Stimulated activated CD8-positive, alpha-beta memory T cell treated with anti-CD3 and anti-CD28 coated beads, Interleukin-2, amount 100 ng/mL, for 1 hour (primary cell): ENCODE results near the gene CXXC1.
"Not testable (repeated sequence)": the region's sequence is repeated elsewhere in the genome, so short reads cannot be mapped to it uniquely, and the experiment has no call there.

Experiments
- DNase-seq, 2 donors: peaks; one replicate each; pipeline ENCODE4 v3.0.0-alpha.2; 2020; ENCODE audit warnings: low read depth in 2 of 2

The CXXC1 gene

DNA sequence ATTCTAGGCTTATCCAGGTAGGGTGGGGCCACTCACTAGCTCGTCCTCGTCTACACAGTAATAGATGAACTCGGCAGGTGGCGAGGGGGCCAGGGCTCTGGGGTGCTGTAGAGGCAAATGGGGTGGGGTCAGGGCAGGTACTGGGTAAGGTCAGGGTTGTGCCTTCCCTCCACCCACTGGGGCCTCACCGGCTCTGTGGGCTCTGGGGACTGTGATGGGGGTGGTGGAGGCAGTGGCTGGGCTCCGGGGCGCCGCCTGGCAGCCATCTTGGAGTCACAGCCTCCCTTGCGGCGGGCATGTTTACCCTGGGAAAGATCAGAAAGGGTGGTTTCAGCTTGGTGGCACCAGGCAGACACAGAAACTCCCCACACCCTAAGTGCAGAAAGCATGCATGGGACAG, 12.6 kb downstream of the CXXC1 start:
- no peak for DNase-seq

DNA sequence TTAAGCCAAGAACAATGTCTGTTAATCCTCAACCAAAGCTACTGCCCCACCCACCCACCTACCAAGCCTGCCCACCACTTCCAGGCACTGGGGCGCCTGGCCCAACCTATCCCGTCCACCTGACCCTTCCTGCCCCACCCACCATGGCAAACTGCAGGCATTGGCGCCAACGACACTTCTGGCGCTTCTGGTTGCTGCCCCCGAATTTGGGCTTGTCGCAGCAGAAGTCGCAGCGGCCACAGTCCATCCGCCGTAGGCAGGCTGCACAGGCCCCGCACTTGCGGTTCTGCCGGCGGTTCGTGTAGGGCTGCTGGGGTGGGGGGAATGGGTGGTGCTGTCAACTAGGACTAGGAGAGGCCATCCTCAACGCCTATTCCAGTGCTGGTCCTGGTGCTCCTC, 13.4 kb downstream of the CXXC1 start:
- DNase-seq: no peak

DNA sequence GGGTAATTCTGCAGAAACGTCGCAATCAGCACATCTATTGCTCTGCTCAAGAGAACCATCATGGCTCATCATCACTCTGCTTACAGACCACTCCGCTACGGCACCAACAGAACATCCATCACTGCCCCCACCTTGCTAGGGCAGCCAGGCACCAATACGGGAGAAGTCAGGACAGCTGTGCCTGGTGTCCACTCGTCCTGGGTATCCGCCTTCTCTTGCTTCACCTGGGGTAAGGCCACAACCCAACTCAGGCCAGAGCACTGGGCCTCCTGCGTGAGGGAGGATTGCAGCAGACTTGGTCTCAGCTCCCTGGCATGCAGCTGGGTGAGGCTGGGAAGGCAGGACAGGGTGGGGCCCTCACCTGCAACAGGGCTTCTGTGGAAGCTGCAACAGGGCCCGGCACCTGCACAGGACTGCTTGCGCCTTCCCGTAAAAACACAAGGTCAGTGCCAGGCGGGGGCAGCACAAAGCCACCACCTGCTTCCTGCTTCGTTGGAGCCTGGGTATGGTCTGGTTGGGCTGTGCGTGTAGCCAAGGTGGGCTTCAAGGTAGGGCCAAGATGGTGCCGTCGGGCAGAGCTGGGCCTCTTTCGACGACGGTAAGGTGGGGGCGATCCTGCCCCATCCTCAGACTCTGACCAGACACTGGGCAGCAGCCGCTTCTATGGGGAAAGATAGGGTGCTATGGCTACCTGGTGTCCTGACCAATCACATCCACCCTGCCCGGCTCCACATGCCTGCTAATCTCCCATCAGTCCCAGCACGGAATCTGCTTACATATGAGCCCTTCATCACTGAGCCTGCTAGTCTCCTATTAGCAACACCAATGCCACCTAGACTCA, 14.1 kb downstream of the CXXC1 start:
- DNase-seq: no peak

DNA sequence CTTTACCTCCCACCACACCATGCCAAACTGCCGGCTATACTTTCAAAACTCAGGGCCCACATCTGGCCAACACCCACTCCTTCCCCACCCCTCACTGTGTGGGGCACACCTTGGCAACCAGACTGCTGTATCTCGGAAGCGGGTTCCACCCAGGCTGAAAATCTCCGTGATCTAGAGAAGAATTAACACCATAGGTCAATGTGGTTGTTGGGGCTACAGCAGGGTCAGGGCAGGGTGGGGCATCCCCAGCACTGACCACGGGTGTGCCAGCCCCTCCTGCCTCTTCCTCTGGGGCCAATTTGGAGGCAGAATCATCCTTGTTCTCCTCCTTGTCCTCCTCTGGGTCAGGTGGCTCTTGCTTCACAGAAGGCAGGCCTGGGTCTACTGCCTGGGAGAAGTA, 14.9 kb downstream of the CXXC1 start:
- no peak for DNase-seq

DNA sequence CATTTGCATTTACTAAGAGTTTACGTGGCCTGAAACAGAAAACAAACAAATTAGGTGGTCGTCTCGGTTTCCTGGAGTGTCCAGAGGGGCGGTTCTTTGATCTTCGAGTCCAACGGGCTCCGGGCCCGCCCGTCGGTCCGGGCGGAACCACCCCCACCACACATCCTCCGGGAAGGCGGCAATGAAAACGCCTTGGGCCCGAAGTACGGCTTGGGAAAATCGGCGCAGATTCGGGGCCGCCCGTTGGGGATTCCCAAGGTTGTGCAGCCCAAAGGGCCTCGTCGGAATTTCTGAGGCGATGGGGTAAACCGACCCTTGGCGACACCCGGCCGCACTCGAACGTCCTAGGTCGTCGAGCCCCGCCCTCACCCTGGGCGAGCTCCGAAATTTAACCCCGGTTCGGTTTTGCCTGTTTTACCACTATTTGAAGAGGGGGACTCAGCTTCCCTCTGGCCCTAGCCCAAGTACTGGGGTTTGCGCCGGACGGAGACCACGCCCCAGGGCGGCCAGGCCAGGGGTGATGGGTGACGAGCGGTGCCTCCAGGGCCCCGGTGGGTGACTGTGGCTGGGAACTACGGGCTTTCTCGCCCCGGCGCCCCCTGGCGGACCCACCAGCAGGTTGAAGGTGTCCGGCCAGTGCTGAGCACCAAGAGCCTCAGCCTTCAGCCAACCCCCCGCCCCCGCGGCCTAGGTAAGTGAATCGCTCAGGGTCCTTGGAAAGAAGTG, 19.3 kb downstream of the CXXC1 start:
- DNase-seq: peak; percentile 60 to 64

DNA sequence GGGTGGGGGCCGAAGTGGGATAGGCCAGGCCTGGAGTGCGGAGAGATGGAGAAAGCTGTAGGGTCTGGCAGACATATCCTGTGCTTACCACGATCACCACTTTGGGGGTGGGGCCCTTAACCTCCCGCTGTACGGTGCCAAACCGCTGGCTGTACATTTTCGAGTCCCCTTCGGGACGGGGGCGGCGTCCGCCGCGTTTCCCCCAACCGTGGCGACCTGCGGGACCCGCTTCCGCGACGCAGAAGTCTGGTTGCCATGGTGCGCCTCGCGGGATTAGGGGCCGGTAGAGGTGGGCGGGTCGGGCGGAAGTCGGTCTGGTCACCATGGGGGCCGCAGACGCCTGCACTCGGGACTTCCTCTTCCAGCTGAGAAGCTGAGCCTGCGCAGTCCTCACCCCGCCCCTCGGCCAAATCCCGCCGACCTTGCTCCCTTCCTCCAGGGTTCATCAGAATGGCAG, 21.2 kb downstream of the CXXC1 start, which contains the start of gene CFAP53:
CFAP53 (minus strand) TSS at position 248 of the 457 bp plus-strand sequence; CDS start at position 157, 91 bp downstream.
- peak; percentile 72 to 79 for DNase-seq

DNA sequence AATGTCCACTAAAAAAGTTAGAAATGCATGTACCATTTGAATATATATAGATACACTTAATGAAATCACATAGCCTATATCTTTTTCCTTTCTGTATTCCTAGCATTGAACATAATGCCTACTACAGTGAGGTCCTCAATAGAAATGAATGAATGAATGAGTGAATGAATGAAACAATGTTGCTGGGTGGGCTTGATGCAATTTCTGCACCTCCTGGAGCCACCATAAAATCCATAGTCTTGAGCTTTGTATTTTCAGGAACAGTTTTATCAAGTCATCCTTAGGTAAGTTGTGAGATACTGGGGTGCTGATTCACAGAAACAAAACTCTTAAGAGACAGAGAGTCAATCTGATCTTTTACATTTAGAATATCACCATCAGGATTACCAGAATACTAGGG, 24.5 kb downstream of the CXXC1 start:
- DNase-seq: no peak

DNA sequence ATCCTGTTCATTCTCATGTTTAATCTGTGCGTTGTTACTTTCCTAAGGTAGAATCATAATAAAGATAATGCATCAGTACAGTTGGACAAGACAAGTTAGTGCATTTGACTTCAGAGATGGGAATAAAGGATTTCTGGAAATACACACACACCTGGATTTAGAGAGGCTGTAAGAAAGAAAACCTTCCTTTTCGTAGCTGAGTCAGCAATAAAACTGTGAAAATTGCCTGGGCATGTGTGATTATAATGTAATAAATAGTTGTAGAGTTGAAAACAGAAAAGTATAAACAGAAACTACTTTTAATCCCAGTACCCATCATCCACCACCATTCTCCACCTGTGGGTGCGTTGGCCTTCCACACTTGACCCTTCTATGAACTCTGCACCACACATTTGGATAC, 36.6 kb downstream of the CXXC1 start:
- no peak for DNase-seq

DNA sequence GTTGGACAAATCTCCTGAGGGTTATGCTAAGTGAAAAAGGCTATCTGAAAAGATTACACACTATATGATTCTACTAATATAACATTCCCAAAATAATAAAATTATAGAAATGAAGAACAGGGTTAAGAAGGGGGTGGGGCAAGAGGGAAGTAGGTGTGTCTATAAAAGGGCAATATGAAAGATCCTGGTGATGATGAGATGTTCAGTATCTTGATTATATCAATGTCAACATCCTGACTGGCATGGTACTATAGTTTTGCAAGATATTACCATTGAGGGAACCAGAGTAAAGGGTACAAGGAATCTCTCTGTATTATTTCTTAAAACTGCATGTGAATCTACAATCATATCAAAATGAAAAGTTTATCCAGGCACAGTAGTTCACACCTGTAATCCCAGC, 37.9 kb downstream of the CXXC1 start:
- DNase-seq: no peak

DNA sequence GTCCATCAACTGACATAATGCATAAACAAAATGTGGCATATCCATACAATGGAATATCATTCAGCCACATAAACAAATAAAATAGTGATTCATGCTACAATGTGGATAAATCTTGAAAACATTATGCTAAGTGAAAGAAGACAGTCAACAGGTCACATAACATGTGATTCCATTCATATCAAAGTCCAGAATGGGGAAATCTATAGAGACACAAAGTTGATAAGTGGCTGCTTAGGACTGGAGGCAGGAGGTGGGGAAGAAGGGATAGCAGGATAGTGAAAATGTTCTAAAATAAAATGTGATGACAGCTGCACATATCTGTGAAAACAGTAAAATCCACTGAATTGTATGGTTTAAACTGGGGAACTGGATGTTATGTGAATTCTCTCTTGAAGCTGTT, 39.9 kb downstream of the CXXC1 start:
- DNase-seq: no peak

DNA sequence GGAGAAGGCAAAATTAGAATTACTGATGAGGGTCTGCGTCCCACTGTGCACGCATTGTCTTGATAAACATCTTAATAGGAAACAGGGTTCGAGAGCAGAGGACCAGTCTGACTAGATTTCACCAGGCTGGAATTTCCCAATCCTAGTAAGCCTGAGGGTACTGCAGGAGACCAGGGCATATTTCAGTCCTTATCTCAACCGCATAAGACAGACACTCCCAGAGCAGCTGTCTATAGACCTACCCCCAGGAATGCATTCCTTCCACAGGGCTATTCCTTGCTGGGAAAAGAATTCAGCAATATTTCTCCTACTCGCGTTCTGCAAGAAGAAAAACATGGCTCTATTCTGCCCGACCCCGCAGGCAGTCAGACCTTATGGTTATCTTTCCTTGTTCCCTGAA, 45.7 kb downstream of the CXXC1 start:
- DNase-seq: not testable (repeated sequence)

DNA sequence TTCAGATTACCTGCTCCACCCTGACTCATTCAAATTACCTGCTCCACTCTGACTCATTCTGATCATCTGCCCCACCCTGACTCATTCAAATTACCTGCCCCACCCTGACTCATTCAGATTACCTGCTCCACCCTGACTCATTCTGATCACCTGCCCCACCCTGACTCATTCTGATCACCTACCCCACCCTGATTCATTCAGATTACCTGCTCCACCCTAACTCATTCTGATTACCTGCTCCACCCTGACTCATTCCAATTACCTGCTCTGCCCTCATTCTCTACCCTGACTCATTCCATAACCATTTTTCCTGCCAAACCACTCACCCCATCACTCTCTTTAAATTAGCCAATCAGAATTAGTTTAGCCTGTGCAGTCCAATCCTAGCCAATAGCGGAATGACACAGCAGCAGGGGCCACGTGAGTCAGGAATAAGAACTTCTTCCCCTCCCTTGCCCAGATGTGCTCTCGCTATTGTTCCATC, 47.4 kb downstream of the CXXC1 start:
- DNase-seq: no peak

DNA sequence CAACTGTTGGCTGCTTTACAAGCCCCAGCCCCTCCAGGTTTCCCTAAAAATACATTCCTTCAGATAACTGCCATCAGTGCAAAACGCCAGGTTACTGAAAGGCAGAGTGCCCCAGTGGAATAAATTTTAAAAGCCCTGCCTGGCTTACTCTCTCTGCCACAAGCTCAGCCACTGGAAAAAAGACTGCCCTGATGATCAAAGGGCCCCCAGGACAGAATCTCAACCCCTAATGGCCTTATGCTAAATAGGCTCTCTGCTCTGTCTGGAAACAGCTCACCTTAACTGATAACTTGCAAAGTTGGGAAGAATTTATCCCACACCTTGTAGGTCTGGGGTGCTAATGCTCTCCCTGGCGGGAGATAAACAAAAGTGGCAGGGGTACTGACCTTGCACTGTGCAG, 55.1 kb downstream of the CXXC1 start:
- DNase-seq: no peak
